Kasumi-1 (cell line): ENCODE measurements around the gene SCRN3.
A peak's percentile ranks its signal among the peaks of the same experiment; 100 is the strongest.
"Not testable (repeated sequence)": the region's sequence is repeated elsewhere in the genome, so short reads cannot be mapped to it uniquely, and the experiment has no call there.

ENCODE experiments used
- DNase-seq, 2 experiments: peaks; one replicate each; lab custom pipeline; 2025; lab: John Stamatoyannopoulos, UW

Gene SCRN3

GRCh38 chr2:174395284-174395968, at the start of gene SCRN3:
TSS of gene SCRN3 (plus strand) at chr2:174395730. CDS start at chr2:174398284, 2,554 bp downstream.
- peak; percentile 91 to 94 for DNase-seq

- DNase-seq: peak; percentile 78 to 91
Measured at GRCh38 chr2:174350018-174350417, 45.5 kb upstream of the SCRN3 start.

GRCh38 chr2:174350593-174351181, 44.8 kb upstream of the SCRN3 start:
- no peak for DNase-seq

- no peak for DNase-seq
Measured at GRCh38 chr2:174353004-174353403, 42.5 kb upstream of the SCRN3 start.

GRCh38 chr2:174356347-174356746, 39.2 kb upstream of the SCRN3 start:
- DNase-seq: no peak

- not testable (repeated sequence) for DNase-seq
Measured at GRCh38 chr2:174359663-174360062, 35.9 kb upstream of the SCRN3 start.

- DNase-seq: no peak
Measured at GRCh38 chr2:174362949-174363348, 32.6 kb upstream of the SCRN3 start.

- not testable (repeated sequence) for DNase-seq
Measured at GRCh38 chr2:174363492-174364225, 31.9 kb upstream of the SCRN3 start.

- no peak for DNase-seq
Measured at GRCh38 chr2:174364628-174365027, 30.9 kb upstream of the SCRN3 start.

GRCh38 chr2:174365571-174365970, 30.0 kb upstream of the SCRN3 start:
- DNase-seq: no peak

- DNase-seq: no peak
Measured at GRCh38 chr2:174368691-174369090, 26.8 kb upstream of the SCRN3 start.

- no peak for DNase-seq
Measured at GRCh38 chr2:174376967-174377366, 18.6 kb upstream of the SCRN3 start.

- peak; percentile 31 to 49 for DNase-seq
Measured at GRCh38 chr2:174383796-174384195, 11.7 kb upstream of the SCRN3 start.

- DNase-seq: no peak
Measured at GRCh38 chr2:174385201-174385600, 10.3 kb upstream of the SCRN3 start.

- not testable (repeated sequence) for DNase-seq
Measured at GRCh38 chr2:174388706-174389105, 6.8 kb upstream of the SCRN3 start.

GRCh38 chr2:174389542-174389941, 6.0 kb upstream of the SCRN3 start:
- no peak for DNase-seq

GRCh38 chr2:174390303-174390702, 5.2 kb upstream of the SCRN3 start:
- not testable (repeated sequence) for DNase-seq

- DNase-seq: no peak
Measured at GRCh38 chr2:174392706-174393105, 2.8 kb upstream of the SCRN3 start.

- DNase-seq: peak; percentile 30 to 56
Measured at GRCh38 chr2:174395969-174396630, 570 bp downstream of the SCRN3 start.

- no peak for DNase-seq
Measured at GRCh38 chr2:174397773-174398172, 2.2 kb downstream of the SCRN3 start.

GRCh38 chr2:174399171-174399570, 3.6 kb downstream of the SCRN3 start:
- DNase-seq: no peak

GRCh38 chr2:174400853-174401252, 5.3 kb downstream of the SCRN3 start:
- no peak for DNase-seq

GRCh38 chr2:174403628-174404027, 8.1 kb downstream of the SCRN3 start:
- DNase-seq: no peak
